GM21526 (cell line): ENCODE results near the gene TTN.

Experiments
- ATAC-seq: cut with Tn5 transposase; IDR thresholded peaks from one replicate; pipeline ENCODE4 v1.9.1; 2021; ENCODE audit warnings: moderate library complexity; ENCODE audit not compliant: unreplicated experiment, low FRiP score

The TTN gene

GRCh38 chr2:178508646-178509045 lies 298.6 kb downstream of the TTN start:
- ATAC-seq = no peak

- ATAC-seq = no peak
These were observed 300.3 kb downstream of the TTN start for GRCh38 chr2:178506949-178507348.

- no peak for ATAC-seq
These were observed 300.7 kb downstream of the TTN start for GRCh38 chr2:178506524-178506923.

- ATAC-seq = no peak
These were observed 301.1 kb downstream of the TTN start for GRCh38 chr2:178506101-178506500.

- ATAC-seq = no peak
These were observed 304.5 kb downstream of the TTN start for GRCh38 chr2:178502751-178503150.

- no peak for ATAC-seq
These were observed 307.6 kb downstream of the TTN start for GRCh38 chr2:178499640-178500039.

- ATAC-seq = peak; percentile 67
These were observed 309.1 kb downstream of the TTN start for GRCh38 chr2:178498137-178498536.

GRCh38 chr2:178496049-178496448 lies 311.2 kb downstream of the TTN start:
- no peak for ATAC-seq

- ATAC-seq = no peak
These were observed 315.6 kb downstream of the TTN start for GRCh38 chr2:178491612-178492011.

GRCh38 chr2:178485356-178485755 lies 321.9 kb downstream of the TTN start:
- no peak for ATAC-seq

GRCh38 chr2:178484245-178485041 lies 322.8 kb downstream of the TTN start:
- ATAC-seq = no peak

- peak; percentile 33 for ATAC-seq
These were observed 324.8 kb downstream of the TTN start for GRCh38 chr2:178482437-178482836.

- peak; percentile 69 for ATAC-seq
These were observed 326.7 kb downstream of the TTN start, which contains the start of gene PLEKHA3 for GRCh38 chr2:178480227-178481181. Gene PLEKHA3, plus strand, starts transcription at chr2:178480457. Its CDS starts 413 bp downstream, at chr2:178480870.

GRCh38 chr2:178479758-178480226 lies 327.4 kb downstream of the TTN start:
- ATAC-seq = no peak

- ATAC-seq = no peak
These were observed 328.0 kb downstream of the TTN start for GRCh38 chr2:178479275-178479616.

- ATAC-seq = peak; percentile 45
These were observed 328.6 kb downstream of the TTN start, which contains the start of gene FKBP7 for GRCh38 chr2:178478439-178479274. Gene FKBP7, minus strand, starts transcription at chr2:178478600. Its CDS starts 101 bp downstream, at chr2:178478499.

GRCh38 chr2:178478130-178478438 lies 329.1 kb downstream of the TTN start:
- no peak for ATAC-seq

GRCh38 chr2:178477443-178478129 lies 329.6 kb downstream of the TTN start:
- ATAC-seq = no peak

- no peak for ATAC-seq
These were observed 330.7 kb downstream of the TTN start for GRCh38 chr2:178476477-178476876.
